Bronchial epithelial cell (primary cell): Measurements from ENCODE around the gene GLS. TPM values are rescaled to one million over a fixed set of nuclear protein-coding genes. Genes with fewer than 3 reads are reported as not detected.
"Not testable (repeated sequence)": the region's sequence is repeated elsewhere in the genome, so short reads cannot be mapped to it uniquely, and the experiment has no call there.

Experiments used
- DNase-seq: peaks from one replicate; pipeline ENCODE4 v3.0.0-alpha.2; 2010; ENCODE audit warnings: low read depth
- FAIRE-seq: peaks from 2 replicates; lab custom pipeline; 2011; peaks lifted over from hg19 to GRCh38; lab: Jason Lieb, UNC
- H3K27me3 ChIP-seq: 2 replicates; pipeline ENCODE4 v1.5.1; 2011; ENCODE audit warnings: low read length; ENCODE audit not compliant: control insufficient read depth, insufficient read depth
- H3K36me3 ChIP-seq: 2 replicates; pipeline ENCODE4 v1.5.1; 2011; ENCODE audit warnings: low read length; ENCODE audit not compliant: control insufficient read depth, insufficient read depth
- H3K4me3 ChIP-seq: 2 replicates; pipeline ENCODE4 v1.5.1; 2011; ENCODE audit warnings: mild to moderate bottlenecking, low read depth, low read length, control low read depth
- total RNA-seq: library from RNA; depleted of rRNA; stranded (reverse); fragments of >200 nt; gene quantifications from 2 replicates; pipeline ENCODE4 v1.2.1, GENCODE V29; 2014
- TF ChIP-seq, protein P1 (sequence below): IDR thresholded peaks from 2 replicates; pipeline ENCODE4 v1.5.1; 2011; ENCODE audit warnings: mild to moderate bottlenecking, moderate library complexity, low read length, control low read depth, inconsistent platforms; ENCODE audit not compliant: insufficient read depth, severe bottlenecking

The GLS gene
- total RNA-seq, 1 donor from 2014 or later = 103 TPM

DNA sequence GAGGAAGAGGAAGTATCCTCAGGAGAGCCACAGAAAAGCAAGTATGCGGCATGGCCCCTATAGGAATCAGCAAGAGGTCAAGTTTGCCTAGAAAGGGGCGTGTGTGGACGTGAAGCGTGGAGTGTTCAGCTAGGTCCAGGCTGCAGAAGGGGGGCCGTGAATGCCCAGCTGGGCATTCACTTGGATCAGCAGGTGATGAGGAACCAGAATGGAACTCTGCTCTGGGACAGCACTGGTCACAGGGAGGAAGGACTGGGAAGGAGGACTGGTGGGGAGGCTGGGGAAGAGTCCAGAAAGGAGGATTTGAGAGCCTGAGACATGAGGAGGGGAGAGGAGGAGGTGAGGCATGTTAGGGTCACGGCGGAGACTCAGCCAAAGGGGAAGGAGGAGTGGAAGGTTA, 113.5 kb downstream of the GLS start:
- FAIRE-seq (no peak), DNase-seq (no peak)
- no peak overlapping the region for H3K4me3 ChIP-seq
- H3K27me3 ChIP-seq = no peaks in the 10 kb centered on the region
- TF ChIP-seq, protein P1, sequence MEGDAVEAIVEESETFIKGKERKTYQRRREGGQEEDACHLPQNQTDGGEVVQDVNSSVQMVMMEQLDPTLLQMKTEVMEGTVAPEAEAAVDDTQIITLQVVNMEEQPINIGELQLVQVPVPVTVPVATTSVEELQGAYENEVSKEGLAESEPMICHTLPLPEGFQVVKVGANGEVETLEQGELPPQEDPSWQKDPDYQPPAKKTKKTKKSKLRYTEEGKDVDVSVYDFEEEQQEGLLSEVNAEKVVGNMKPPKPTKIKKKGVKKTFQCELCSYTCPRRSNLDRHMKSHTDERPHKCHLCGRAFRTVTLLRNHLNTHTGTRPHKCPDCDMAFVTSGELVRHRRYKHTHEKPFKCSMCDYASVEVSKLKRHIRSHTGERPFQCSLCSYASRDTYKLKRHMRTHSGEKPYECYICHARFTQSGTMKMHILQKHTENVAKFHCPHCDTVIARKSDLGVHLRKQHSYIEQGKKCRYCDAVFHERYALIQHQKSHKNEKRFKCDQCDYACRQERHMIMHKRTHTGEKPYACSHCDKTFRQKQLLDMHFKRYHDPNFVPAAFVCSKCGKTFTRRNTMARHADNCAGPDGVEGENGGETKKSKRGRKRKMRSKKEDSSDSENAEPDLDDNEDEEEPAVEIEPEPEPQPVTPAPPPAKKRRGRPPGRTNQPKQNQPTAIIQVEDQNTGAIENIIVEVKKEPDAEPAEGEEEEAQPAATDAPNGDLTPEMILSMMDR = no peak
- H3K36me3 ChIP-seq = peaks cover 23% of the 10 kb centered on the region

DNA sequence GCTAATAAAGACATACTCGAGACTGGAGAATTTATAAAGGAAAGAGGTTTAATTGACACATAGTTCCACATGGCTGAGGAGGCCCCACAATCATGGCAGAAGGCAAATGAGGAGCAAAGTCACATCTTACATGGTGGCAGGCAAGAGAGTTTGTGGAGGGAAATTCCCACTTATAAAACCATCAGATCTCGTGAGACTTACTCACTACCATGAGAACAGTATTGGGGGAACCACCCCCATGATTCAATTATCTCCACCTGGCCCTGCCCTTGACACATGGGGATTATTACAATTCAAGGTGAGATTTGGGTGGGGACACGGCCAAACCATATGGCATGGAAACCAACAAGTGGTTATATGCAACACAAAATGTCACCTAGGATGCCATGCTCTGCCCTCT, 114.7 kb downstream of the GLS start:
- H3K36me3 ChIP-seq = peaks cover 26% of the 10 kb centered on the region
- FAIRE-seq, DNase-seq, H3K27me3 ChIP-seq, H3K4me3 ChIP-seq: not testable (repeated sequence)

- DNase-seq (peak; percentile 33), FAIRE-seq (no peak)
- H3K36me3 ChIP-seq = peaks cover 24% of the 10 kb centered on the region
- TF ChIP-seq, protein P1 = peak; percentile 72
- H3K27me3 ChIP-seq = no peaks in the 10 kb centered on the region
- no peak overlapping the region for H3K4me3 ChIP-seq
Measured at GRCh38 chr2:190996338-190996946, 115.8 kb downstream of the GLS start.

GRCh38 chr2:190996947-190997346, 116.3 kb downstream of the GLS start:
- FAIRE-seq (no peak), DNase-seq (no peak)
- H3K36me3 ChIP-seq = peaks cover 23% of the 10 kb centered on the region
- TF ChIP-seq, protein P1 = no peak
- H3K27me3 ChIP-seq = no peaks in the 10 kb centered on the region
- H3K4me3 ChIP-seq = no peak overlapping the region

- H3K4me3 ChIP-seq = no peak overlapping the region
- FAIRE-seq = no peak
- H3K36me3 ChIP-seq = peaks cover 23% of the 10 kb centered on the region
- no peak for DNase-seq
- TF ChIP-seq, protein P1 = no peak
- H3K27me3 ChIP-seq = no peaks in the 10 kb centered on the region
Measured at GRCh38 chr2:190997526-190998113, 117.0 kb downstream of the GLS start.

DNA sequence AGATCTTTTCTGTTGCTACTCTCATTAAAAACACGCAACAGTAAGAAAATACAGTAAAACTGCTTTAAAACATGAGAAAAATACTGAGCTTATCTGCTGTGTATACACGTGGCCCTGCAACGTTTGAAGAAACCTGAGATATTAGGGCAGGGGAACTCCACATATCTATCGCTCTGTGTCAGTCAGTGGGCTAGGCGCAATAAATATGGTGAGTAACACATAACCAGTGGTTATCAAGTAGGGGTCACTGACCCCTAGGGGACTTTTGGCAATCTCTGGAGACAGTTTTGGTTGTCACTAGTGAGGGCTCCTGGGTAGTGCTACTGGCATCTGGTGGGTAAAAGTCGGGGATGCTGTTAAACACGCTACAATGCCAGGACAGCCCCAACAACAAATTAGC, 118.4 kb downstream of the GLS start:
- H3K27me3 ChIP-seq = no peaks in the 10 kb centered on the region
- no peak for FAIRE-seq
- H3K36me3 ChIP-seq = peaks cover 26% of the 10 kb centered on the region
- no peak overlapping the region for H3K4me3 ChIP-seq
- DNase-seq = no peak
- TF ChIP-seq, protein P1 = no peak
